Activated CD4-positive, alpha-beta T cell treated with anti-CD3 and anti-CD28 coated beads, Interleukin-2, amount 50 U/mL, for 48 hours (primary cell): ENCODE measurements around the gene NACC2.
A peak's percentile ranks its signal among the peaks of the same experiment; 100 is the strongest.

Source experiments
- DNase-seq, 2 experiments: peaks; one replicate each; pipeline ENCODE4 v3.0.0-alpha.2; 2020

Gene NACC2

DNA sequence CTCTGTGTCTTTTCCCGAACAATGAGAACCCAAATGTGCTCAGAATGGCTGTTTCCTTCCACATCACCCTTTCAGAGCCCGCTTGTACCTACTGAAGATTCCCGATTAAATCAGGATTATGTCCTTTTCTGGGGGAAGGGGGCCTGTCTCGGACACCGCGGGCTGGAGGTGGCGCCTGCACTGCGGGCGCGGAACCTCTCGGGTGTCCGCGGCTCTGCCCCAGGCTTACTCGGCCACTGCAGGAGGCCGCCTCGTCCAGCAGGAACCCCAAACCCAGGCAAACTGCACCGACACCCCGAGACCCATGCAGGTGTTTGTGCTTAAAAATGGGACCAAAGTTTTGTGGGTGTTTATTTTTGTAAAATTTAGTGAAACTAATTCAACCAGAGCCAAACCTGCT, 32.2 kb upstream of the NACC2 start:
- DNase-seq: no peak

DNA sequence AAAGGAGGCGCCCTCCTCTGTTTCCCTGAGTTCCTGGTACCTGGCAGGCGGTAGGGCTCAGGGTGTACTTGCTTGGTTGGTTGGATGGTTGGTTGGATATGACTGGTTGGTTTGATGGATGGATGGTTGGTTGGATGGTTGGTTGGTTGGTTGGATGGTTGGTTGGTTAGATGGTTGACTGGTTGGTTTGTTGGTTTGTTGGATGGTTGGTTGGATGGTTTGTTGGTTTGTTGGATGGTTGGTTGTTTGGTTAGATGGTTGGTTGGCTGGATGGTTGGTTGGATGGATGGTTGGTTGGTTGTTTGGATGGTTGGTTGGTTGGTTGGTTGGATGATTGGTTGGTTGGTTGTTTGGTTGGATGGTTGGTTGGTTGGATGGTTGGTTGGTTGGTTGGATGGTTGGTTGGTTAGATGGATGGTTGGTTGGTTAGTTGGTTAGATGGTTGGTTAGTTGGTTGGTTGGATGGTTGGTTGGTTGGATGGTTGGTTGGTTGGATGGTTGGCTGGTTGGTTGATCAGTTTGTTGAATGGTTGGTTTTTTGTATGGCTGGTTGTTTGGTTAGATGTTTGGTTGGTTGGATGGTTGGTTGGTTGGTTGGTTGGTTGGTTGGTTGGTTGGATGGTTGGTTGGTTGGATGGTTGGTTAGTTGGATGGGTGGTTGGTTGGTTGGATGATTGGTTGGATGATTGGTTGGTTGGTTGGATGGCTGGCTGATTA, 30.0 kb upstream of the NACC2 start:
- no peak for DNase-seq

DNA sequence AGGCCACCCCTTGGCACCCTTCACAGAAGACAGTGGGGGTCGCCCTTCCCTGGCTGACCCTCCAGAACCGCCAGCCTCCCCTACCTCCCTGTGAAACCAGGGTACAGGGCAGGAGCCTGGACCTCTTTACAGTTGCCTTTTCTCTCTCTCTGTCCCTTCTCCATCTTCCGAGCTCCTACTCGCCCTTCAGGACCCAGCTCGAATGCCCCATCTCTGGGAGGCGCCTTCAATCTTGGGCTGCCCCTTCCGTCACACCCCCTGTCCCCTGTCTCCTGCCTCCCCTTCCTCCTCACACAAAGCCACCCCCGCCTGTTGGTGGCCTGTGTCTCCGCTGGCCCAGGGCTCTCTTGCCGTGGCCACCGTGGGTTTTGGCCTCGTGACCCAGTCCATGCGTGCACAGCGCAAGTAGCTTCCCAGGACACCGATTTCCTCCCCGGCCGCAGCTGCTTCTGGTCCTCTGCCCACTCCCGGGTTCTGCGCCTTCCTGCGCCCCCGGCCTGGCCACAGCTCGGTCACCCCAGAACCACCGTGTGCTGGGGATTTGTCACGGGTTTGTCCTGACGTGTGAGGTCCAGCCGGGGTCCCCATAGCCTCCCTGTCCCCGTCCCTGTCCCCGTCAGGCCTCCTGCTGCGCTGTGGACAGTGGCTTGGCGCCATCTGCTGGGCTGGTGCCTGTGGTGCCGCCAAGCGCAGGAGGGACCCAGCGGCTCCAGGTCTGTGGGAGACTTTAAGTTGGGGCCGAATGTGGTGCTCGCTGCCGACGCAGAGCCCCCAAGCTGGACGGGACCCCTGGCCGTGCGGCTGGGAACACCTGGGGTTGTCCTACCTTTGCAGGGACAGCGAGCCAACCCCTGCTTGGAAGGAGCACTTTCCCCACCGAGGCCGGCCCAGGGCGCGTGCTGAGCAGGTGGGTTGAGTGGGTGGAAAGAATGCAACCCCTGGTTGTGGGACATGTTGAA, 27.6 kb upstream of the NACC2 start:
- peak; percentile 82 to 84 for DNase-seq

DNA sequence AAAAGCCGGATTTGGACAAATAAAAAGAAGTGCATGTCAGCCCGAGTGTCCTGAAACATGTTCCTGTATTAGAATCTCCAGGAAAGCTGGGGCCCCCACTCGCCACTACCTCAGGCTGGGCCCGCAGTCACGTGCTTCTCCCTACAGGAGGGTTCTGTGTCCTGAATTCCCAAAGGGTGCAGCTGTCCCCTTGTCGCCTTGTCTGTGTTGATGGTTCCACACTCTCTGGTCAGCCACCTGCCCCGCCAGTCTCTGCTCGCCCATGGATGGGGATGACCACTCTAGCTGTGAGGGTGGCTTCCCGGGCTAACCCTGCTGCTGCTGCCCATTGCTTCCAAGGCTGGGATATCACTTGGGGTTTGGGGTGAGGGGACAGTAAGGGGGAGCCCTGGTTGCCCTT, 26.7 kb upstream of the NACC2 start:
- no peak for DNase-seq

DNA sequence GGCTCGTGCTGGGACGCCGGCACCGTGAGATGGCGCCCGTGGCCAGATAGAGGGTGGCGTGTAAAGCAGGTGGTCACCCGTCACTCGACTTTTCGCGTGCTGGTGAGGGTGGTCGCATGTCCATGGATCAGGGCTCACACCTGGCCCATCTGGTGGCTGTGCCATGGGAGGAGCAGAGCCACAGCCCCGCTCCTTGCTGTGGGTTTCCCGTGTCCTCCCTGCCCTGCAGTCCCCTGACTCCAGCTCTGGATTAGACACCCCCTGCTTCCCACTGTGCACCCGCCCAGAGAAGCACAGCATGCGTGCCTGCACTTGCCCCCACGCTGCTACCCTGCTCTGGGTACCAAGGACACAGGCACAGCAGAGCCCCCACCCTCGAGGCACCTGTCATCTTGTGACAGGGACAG, 25.4 kb upstream of the NACC2 start:
- DNase-seq: no peak

DNA sequence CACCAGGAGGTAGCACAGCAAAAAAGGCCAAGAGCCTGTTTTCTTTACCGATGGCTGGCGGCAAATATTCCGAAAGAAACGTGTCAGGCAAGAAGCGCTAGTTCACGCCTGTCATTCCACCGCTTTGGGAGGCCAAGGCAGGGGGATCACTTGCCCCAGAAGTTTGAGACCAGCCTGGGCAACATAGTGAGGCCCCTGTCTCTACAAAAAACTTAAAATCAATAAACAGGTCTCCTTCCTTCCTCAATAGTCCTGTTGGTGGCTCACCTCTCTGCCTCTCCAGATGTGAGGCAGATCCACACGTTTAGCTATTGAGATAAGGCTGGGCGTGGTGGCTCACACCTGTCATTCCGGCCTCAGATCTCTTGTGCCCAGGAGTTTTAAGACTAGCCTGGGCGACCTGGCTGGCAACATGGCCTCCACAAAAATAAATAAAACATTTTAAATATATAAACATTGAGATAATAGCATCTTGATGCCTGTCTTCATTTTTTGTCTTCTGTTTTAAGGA, 24.8 kb upstream of the NACC2 start:
- DNase-seq: no peak

DNA sequence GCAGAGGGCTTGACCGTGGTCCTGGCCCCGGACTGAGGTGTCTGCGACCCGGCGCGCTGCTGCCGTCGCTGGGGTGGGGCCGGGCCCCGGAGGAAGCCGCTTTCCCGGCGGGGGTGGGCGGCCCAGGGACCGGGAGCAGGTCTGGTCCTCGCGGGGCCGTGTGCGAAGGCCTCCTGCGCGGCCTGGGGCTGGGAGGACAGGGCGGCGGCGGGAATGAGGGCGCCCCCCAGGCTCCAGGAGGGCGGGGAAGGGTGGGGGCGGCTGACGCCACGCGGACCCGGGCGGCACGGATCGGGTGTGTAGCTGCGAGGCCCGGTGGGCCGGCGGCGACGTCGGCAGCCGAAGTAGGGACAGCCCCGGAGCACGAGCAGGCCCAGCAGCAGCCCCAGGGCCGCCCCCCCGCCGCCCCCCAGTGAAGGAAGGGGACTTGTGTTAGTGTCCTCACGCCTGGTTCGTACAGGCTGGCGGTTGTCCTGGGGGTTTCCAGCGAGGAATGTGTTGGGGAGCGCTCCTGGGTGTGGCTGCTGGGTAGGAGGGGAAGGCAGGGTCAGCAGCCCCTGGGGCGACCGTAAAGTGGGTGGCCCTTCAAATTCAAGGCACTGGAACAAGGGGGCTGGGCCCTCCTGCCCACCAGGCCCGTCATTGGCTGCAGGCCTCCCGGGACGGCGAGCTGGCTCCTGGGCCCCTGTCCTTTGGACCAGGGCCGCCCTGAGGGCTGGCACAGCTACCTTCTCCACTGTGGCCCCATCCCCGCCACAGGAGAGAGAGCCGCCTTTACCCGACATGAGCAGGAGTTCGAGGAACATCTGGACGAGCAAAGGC, 24.2 kb upstream of the NACC2 start:
- DNase-seq: peak in 1 of 2 experiments; percentile 47

DNA sequence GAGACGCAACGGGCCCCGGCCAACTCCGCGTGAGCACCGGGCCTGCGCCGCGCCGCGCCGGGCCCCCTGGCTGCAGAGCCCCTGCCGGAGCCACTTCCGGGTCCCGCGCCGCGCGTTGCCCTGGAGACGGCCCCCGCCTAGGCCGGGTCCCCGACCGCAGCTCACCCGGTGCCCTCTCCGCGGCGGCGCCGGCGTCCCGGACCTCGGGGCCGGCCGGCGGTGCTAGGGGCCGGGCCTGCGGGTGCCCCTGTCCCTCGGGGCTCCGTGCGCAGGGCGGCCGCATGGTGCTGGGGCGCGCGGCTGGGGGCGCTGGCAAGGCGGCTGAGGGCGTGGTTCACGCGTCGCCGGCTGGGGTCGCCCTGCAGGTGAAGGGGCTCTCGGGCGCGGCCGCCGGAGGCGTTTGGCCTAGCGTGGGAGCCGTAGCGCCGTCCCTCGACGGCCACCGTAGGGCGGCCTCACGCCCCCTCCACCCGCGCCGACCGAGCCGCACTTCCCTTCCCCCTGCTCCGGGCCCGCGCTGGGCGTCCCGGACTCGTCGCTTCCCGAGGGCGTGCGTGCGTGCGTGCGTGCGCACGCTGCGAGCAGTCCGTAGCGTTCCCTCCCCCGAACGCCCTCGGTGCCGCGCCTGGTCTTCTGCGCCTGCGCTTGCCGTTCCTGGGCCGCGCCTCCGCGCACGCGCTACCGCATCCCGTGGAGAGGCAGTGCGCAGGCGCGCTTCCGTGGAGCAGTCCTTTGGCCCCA, 23.4 kb upstream of the NACC2 start, which contains the start of gene TMEM250:
Gene TMEM250, minus strand, starts transcription at position 556 of the 741 bp plus-strand sequence. CDS start 1,975 bp downstream, outside the sequence.
- peak; percentile 94 to 95 for DNase-seq

DNA sequence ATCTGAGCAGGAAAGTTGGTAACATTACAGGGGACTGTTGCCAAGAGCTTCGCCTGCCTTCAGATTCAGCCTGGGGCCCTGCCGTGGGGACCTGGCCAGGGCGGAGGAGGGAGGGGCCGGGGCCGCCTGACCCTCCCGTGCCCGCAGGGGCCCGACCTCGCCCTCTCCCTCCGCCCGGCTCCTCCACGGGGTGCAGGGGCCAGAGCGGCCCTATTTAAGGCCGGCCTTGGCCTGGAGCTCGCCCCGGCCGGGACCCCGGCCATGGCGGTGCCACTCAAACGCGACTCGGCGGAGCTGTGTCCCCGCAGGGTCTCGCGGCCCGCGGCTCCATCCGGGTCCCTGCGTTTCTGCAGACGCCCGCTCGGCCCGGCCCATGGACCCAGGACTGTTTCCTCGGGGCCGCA, 22.8 kb upstream of the NACC2 start:
- no peak for DNase-seq

DNA sequence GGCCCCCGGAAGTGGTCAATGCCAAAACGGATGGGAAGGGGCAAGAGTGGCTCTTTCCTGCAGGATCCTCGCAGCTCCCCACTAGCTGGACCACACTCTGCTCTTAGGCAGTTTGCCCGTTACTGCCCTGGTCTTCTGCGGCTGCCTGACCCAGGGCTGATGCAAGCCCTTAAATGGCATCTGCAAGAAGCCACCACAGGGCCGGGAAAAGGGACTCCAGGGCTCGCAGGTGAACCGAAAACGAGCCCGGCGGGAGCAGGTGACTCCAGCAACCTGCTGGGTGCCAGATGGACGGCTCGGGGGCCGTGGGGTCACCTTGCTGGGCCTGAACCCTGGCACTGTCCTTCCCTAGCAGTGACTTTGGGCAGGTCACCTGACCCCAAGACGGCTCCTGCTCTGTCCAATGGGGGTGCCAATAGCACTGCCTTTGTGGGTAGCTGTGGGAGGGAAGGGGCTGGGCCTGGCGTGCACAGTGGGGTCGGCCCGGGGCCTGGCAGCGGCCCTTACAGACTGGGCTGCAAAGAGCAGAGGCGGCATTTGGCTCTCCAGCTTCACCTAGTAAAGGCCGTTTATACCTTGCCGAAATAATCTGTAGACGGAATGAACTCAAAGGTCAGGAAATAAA, 22.3 kb upstream of the NACC2 start:
- peak; percentile 55 to 67 for DNase-seq

DNA sequence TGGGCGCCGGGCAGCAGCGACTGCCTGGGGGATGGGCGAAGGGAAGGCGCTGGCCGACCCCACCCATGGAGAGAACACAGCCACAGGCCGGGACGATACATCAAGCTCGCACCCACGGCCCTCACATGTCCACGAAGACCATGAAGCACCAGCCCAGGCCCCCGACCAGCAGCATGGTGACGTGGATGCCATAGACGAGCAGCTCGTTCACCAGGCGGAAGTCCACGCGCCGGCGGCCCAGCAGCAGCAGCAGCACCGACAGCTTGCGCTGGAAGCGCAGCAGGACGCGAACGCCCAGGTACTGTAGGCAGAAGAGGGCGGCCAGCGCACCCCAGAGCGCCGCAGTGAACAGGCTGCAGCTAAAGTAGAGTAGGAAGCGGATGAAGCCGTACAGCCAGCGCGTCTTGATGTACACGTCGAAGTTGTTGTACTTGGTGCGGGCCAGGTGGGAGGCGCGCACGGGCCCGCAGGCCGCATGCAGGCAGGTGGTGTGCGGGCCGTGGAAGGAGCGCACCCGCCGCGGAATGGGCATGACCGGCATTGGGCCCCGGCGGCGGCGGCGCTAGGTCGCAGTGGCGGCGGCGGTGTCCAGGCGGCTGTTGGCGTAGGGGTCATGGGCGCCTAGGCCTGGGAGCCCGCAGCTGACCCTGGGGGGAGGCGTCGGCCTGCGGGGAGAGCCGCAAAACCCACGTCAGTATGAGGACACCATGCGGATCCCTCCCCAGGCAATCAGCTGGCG, 21.4 kb upstream of the NACC2 start:
- no peak for DNase-seq

DNA sequence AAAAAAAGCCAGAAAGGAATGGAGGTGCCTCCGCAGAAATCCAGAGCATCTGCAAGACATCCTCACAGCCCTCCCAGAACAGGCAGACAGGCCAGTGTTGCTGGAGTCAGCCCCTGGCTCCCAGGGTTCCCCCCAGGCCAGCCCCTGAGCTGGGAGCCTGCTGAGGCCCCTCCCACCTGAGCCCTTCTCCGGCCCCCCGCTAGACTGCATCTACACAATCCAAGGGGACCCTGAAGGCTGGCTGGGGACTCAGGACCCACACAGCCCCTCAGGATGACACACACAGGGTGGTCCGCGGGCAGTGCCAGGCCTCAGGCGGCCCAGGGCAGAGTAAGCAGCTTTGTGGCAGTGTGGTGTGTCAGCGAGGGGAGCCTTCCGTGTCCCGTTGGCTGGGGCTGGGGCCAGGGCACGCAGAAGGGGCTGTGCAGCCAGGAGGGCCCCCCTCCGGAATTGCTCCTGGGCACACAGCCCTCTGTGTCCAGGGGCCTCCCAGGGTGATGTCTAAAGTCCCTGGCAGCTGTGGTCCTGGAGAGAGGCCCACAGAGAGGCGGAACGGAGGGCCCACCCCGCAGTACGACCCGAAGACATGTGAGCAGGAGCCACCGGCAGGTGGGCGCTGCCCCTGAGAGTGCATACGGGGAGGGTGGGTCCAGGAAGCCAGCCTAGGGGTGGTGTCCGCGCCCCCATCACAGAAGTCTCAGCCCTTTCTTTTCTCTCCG, 20.7 kb upstream of the NACC2 start:
- DNase-seq: no peak

DNA sequence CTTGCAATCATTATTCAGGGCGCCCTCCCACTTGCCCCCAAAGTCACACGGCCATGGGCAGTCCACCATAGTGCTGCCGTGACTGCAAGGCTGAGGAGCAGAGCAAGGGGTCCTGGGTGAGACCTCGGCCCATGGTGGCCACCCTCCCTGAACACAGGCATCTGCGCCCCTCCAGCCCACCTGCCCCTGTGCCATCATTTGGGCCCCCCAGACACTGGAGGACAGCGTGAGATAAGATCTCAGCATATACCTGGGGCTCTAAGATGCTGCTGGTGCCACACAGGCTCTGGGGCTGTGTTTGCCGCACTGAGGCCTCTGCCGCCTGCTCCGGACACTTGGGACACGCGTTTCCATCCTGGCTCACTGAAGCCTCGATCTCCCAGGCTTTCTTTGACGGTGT, 20.1 kb upstream of the NACC2 start:
- DNase-seq: no peak

DNA sequence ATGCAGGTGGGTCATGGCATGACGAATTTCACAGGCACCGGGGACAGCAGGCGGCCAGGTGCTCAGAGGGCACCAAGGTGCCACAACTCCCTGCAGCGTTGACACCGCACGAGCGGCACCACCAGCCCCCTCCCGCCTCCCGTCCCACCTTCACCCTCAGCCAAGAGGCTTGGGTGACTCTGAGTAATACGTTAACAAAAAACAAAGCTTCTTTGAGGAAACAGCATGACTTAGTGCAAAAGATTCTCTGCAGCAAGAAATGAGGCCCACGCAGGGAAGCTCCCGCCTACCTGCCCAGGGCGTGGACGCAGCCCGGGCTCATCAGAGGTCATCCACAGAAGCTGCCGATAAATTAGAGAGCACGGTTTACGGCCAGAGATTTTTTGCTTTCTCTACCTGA, 19.5 kb upstream of the NACC2 start:
- DNase-seq: no peak

DNA sequence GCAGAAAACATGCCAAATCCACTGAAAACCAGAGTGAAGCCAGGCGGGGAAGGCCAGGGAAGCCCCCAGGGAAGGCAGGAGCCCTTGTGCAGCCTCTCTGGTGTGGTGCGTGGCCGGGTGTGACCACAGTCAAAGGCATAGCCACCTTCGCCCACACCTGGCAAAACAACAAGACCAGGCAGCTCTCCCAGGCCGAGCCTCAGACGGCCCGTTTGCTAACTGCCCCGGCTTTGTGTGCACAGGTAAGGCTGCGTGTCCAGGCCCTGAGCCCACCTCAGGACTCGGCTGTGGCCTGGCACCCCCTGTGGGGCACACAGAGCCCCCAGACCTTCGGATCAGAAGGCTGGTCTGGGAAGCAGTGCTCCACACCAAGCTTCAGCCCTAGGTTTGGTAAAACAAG, 17.5 kb upstream of the NACC2 start:
- no peak for DNase-seq

DNA sequence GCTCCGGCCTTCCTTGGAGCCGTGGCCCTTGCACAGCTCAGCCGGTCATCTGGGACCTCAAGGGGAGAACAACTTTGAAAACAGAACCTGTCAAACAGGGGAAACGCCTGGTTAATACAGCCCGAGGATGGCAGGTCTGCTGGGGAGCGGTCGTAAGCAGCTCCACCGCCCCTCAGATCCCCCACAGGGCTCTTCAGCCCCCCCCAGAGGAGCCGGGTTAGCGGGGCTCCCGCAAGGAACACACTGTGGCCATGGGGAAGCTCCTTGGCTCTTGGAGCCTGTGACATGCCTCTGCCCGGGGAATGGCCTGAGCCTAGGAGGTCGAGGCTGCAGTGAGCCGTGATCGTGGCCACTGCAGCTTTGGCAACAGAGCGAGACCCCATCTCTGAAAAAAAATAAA, 16.8 kb upstream of the NACC2 start:
- no peak for DNase-seq

DNA sequence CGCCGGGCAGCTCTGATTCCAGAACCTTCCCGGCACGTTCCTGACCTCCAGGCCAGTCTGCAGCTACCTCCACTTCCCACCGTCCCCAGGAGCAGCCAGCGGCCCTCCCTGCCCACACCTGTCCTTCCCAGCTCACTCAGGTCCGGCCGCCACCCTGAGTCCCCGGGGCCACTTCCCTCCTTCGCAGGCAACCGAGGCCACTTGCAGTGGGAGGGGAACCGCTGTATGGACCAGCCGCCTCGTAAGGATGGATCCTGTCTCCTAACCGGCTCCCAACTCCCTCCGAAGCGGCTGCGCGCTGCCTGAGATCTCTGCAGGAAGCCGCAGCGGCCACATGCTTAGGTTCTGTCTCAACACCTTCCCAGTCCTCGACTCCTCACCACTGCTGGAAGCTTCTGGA, 16.1 kb upstream of the NACC2 start:
- no peak for DNase-seq

DNA sequence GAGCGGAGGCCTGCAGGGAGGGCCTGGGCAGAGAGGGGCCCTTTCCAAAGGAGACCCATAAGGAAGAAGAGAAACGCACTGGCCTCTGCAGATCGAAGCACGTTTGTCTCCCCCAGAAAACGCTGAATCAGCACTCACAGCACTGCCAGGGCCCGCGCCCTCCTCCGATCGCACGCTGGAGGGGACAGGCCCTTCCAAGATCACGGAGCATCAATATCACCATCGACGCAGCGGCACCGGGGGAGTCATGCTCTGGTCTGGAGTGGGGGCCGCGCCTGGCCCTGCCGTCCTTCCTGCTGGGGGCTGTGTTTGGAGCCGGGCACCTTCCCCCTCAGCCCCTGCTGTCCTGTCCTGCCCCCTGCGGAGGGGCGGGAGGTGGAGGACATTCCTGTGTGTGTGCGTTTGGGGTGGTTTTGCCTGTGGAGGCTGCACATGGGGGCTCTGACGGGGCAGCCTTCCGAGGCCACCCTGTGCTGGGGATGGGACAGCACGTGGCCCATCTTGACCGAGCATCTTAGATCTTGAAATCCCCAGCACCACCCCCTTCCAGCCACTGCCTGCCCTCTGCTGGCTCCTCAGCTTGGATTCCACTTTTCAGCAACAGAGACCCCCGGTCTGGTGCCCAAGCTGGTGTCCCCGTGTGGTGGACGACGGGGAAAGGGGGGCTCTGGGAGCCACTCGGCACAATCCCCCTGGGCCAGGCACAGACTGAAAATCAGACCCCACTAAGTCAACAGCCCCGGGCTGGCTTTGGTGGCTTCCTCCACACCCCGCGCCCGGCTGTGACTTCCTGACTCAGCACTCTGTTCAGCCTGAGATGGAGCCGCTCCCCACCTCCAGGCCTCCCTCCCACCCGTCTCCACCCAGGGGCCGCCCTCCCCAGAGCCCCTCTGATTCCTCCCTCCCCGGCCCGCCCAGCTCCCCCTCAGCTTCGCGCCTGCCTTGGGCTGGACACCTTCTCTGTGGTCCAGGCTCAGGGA, 15.3 kb upstream of the NACC2 start:
- peak; percentile 36 to 53 for DNase-seq
